Nephron progenitor cell (in vitro differentiated cells): ENCODE results near the gene FNDC5.

Experiments used
- DNase-seq: peaks from one replicate; pipeline ENCODE4 v3.0.0; 2021
- H3K27ac Mint-ChIP-seq: 2 replicates; pipeline ENCODE4 v1.8.0; 2021; ENCODE audit warnings: mild to moderate bottlenecking, moderate library complexity, mixed read lengths
- H3K27me3 Mint-ChIP-seq: 2 replicates; pipeline ENCODE4 v1.8.0; 2021; ENCODE audit warnings: mild to moderate bottlenecking, low read depth, mixed read lengths; ENCODE audit not compliant: poor library complexity
- H3K36me3 Mint-ChIP-seq: 2 replicates; pipeline ENCODE4 v1.8.0; 2021; ENCODE audit warnings: low read depth, mixed read lengths
- H3K4me1 Mint-ChIP-seq: 2 replicates; pipeline ENCODE4 v1.8.0; 2021; ENCODE audit warnings: mixed read lengths
- H3K4me3 Mint-ChIP-seq: 2 replicates; pipeline ENCODE4 v1.8.0; 2021; ENCODE audit warnings: mild to moderate bottlenecking, moderate library complexity, mixed read lengths
- H3K9me3 Mint-ChIP-seq: 2 replicates; pipeline ENCODE4 v1.8.0; 2021; ENCODE audit warnings: mild to moderate bottlenecking, moderate library complexity, mixed read lengths
- TF ChIP-seq, protein P1 (sequence below): fragments of 200-600 bp; sonication (generic); IDR thresholded peaks from 2 replicates; pipeline ENCODE4 v1.5.0; 2021; ENCODE audit warnings: antibody characterized with exemption

Gene FNDC5

DNA sequence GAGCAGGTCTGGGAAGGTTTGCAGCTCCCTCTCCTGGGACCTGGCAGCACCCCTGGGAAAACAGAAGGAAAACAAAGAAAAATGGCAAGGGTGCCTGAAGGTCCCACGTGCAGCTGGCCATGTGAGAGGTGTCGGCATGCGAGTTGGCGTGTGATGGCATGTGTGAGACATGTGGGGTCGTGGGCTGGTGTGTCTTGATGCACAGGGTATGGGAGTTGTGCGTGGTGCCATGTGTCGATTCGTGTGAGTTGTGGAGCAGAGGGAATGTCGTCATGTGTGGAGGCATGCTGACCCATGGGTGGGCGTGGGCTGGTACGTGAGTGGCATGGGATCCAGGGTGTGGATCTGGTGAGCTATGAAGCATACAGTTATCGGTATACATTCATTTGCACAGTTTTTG, 16.9 kb upstream of the FNDC5 start:
- H3K36me3 Mint-ChIP-seq, result no peaks in the 10 kb centered on the region
- no peak for DNase-seq
- peaks cover 26% of the 10 kb centered on the region for H3K4me1 Mint-ChIP-seq
- H3K9me3 Mint-ChIP-seq, result peaks cover 4% of the 10 kb centered on the region
- H3K27me3 Mint-ChIP-seq, result peaks cover 81% of the 10 kb centered on the region
- no peak overlapping the region for H3K4me3 Mint-ChIP-seq
- TF ChIP-seq, protein P1, sequence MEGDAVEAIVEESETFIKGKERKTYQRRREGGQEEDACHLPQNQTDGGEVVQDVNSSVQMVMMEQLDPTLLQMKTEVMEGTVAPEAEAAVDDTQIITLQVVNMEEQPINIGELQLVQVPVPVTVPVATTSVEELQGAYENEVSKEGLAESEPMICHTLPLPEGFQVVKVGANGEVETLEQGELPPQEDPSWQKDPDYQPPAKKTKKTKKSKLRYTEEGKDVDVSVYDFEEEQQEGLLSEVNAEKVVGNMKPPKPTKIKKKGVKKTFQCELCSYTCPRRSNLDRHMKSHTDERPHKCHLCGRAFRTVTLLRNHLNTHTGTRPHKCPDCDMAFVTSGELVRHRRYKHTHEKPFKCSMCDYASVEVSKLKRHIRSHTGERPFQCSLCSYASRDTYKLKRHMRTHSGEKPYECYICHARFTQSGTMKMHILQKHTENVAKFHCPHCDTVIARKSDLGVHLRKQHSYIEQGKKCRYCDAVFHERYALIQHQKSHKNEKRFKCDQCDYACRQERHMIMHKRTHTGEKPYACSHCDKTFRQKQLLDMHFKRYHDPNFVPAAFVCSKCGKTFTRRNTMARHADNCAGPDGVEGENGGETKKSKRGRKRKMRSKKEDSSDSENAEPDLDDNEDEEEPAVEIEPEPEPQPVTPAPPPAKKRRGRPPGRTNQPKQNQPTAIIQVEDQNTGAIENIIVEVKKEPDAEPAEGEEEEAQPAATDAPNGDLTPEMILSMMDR, result no peak
- H3K27ac Mint-ChIP-seq, result no peak overlapping the region

DNA sequence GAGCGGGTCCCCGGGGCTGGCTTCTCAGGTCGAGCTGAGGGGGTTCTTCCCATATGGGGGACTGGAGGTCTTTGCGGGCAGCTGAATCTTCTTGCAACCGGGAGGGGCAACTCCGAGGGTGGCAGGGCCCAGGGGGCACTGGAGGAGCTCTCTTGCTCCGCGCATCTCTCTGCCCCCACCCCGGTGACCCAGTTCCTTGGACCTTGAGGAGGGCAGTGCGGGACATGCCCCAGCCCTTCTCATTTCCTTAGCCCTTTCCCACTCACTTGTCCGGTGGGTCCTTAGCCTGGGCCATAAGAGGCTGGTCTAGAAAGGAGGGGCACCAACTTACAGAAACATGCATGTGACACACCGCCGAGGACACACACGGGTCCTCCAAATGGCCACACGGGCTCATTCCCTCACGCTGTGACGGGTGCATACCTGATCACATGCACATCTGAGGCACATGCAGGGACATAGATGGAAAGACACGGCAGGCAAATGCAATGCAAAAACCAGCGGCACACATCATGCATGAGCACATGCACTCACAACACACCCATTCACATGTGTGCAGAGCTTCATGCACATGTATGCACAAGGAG, 16.2 kb upstream of the FNDC5 start:
- Mint-ChIP-seq H3K9me3 (no peaks in the 10 kb centered on the region), H3K4me1 (peaks cover 21% of the 10 kb centered on the region), H3K36me3 (no peaks in the 10 kb centered on the region), H3K27ac (no peak overlapping the region), H3K27me3 (peaks cover 74% of the 10 kb centered on the region), H3K4me3 (no peak overlapping the region)
- TF ChIP-seq, protein P1, result no peak
- no peak for DNase-seq

DNA sequence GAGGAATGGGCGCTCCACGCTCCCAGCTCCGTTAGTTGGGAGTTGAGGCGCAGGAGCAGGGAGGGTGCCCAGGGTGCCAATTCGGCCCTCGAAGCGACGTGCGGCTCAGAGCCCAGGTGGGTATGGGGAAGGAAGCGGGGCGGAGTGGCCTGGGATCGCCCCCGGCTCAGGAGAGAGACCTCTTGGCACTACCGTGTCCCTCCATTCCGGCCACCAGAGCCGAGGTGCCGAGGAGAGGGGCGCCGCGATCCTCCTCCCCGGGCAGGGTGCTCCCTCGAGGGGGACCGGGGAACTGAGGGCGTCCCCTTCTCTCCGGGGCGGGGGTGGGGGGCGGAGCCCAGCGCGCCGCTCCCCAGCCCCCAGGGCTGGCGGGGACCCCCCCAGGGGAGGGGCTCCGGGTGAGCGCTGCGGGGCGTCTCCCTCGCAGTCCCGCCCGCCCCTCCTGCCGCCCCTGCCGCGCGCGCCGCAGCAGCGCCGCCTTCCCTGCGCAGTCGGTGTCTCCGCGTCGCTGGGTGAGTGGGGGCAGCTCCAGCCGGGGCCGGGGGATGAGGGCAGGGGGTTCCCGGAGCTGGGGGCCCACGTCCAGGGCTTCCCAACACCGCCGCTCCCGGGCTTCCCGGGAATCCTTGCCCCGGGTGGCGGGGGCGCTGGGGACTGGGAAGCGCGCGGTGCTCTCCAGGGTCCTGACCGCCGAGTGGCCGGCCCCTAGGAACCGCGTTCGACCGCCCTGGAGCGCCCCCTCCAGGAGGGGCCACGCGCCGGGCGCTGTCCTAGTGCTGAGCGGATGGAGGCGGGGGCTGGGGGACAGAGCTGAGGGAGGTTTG, 15.5 kb upstream of the FNDC5 start, which contains the start of gene HPCA:
TSS of gene HPCA (plus strand) at position 488 of the 824 bp plus-strand sequence. CDS start 2,408 bp downstream, outside the sequence.
- TF ChIP-seq, protein P1, result peak; percentile 69
- peak; percentile 98 for DNase-seq
- H3K27ac Mint-ChIP-seq, result no peak within 1 kb of the TSS
- peak within 1 kb of the TSS; percentile 70 for H3K4me3 Mint-ChIP-seq
- no peaks in the 10 kb centered on the region for H3K36me3 Mint-ChIP-seq
- H3K4me1 Mint-ChIP-seq, result peaks cover 23% of the 10 kb centered on the region
- no peaks in the 10 kb centered on the region for H3K9me3 Mint-ChIP-seq
- H3K27me3 Mint-ChIP-seq, result peaks cover 67% of the 10 kb centered on the region

DNA sequence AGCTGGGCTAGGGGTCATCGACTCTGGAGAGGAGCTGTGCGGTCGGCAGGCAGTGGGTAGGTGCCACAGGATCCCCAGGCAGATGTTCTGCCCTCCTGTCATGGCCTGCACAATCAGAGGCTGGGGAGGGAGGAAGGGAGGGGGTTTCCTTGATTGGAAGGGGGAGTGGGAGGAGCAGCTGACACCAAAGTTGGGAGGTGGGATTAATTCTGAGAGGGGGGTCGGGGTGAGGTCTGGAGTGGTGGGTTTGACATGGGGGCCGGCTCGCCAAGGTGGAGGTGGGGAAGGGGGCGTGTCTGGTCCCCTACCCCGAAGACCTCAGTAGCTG, 14.9 kb upstream of the FNDC5 start:
- Mint-ChIP-seq H3K4me1 (peaks cover 26% of the 10 kb centered on the region), H3K4me3 (peak overlapping the region; percentile 70), H3K36me3 (no peaks in the 10 kb centered on the region), H3K27me3 (peaks cover 61% of the 10 kb centered on the region), H3K9me3 (no peaks in the 10 kb centered on the region), H3K27ac (no peak overlapping the region)
- no peak for DNase-seq
- TF ChIP-seq, protein P1, result no peak

DNA sequence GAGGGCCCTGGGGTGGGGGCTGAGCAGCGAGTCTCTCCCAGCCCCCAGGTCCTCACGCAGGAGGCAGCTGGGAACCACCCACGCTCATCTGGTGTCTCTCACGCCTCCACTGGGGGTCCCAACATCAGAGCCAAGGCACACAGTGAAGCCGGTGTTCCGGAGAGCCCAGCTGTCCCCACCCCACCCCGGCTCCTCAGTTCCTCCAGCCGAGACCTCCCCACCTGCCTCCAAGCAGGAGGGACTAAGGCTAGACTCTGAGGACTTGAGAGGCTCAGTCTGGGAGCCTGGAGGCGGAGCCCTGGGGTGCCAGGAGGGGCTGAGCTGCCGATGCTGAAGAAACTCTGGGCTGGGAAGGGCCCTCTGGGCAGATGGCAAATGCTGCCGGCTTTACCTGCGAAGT, 14.0 kb upstream of the FNDC5 start:
- Mint-ChIP-seq H3K4me1 (peaks cover 26% of the 10 kb centered on the region), H3K4me3 (no peak overlapping the region)

More for the DNA sequence above, 14.0 kb upstream of the FNDC5 start:
- TF ChIP-seq, protein P1, result no peak
- no peak for DNase-seq
- no peaks in the 10 kb centered on the region for H3K9me3 Mint-ChIP-seq
- H3K27me3 Mint-ChIP-seq, result peaks cover 52% of the 10 kb centered on the region
- no peak overlapping the region for H3K27ac Mint-ChIP-seq
- no peaks in the 10 kb centered on the region for H3K36me3 Mint-ChIP-seq
